DND-41 (cell line): Measurements from ENCODE around the gene SENP6.

ENCODE experiments used
- EZH2 ChIP-seq: IDR thresholded peaks from 3 replicates; pipeline ENCODE4 v1.6.1; 2012; ENCODE audit warnings: borderline replicate concordance, low read depth, mild to moderate bottlenecking, moderate library complexity, low read length, inconsistent platforms; ENCODE audit not compliant: severe bottlenecking
- TF ChIP-seq, protein P1 (sequence below): IDR thresholded peaks from 2 replicates; pipeline ENCODE4 v1.5.1; 2012; ENCODE audit warnings: borderline replicate concordance, low read length, moderate library complexity, mild to moderate bottlenecking; ENCODE audit not compliant: poor library complexity, severe bottlenecking; ENCODE audit errors: extremely low read depth

DNA sequence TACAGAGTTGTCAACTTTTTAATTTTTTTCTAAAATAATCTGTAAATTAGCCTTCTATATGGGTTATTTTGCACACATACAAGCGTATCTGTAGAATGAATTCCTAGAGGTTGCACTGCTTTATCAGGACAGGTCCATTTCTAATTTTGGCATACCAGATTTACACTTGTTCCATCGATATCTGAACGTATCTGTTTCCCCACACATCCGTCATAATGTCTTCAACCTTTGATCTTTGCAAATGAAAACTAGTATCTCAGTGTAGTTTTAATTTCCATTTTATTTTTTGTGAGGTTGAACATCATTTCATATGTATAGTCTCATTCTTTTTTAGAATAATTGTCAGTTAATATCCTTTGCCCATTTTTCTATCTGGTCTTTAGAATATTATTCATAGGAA, 22.7 kb downstream of the SENP6 start:
- no peak for TF ChIP-seq EZH2
- TF ChIP-seq, protein P1, sequence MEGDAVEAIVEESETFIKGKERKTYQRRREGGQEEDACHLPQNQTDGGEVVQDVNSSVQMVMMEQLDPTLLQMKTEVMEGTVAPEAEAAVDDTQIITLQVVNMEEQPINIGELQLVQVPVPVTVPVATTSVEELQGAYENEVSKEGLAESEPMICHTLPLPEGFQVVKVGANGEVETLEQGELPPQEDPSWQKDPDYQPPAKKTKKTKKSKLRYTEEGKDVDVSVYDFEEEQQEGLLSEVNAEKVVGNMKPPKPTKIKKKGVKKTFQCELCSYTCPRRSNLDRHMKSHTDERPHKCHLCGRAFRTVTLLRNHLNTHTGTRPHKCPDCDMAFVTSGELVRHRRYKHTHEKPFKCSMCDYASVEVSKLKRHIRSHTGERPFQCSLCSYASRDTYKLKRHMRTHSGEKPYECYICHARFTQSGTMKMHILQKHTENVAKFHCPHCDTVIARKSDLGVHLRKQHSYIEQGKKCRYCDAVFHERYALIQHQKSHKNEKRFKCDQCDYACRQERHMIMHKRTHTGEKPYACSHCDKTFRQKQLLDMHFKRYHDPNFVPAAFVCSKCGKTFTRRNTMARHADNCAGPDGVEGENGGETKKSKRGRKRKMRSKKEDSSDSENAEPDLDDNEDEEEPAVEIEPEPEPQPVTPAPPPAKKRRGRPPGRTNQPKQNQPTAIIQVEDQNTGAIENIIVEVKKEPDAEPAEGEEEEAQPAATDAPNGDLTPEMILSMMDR = no peak
